ENCODE results near the gene TMEM14A.
"Not testable (repeated sequence)": the region's sequence is repeated elsewhere in the genome, so short reads cannot be mapped to it uniquely, and the experiment has no call there.

The TMEM14A gene

GRCh38 chr6:52706001-52706400 lies 35.1 kb downstream of the TMEM14A start:
- H3K4me3 ChIP-seq (ENCODE audit: low read depth, low read length): no peak overlapping the region
- no peak for TF ChIP-seq CTCF (conservative IDR thresholded peaks at IDR 0.05; ENCODE audit: low read depth, low read length)
- no peak for DNase-seq (ENCODE audit: low read depth)

- H3K4me3 ChIP-seq (ENCODE audit: low read depth, low read length): no peak overlapping the region
- DNase-seq (ENCODE audit: low read depth): no peak
- TF ChIP-seq CTCF (conservative IDR thresholded peaks at IDR 0.05; ENCODE audit: low read depth, low read length): no peak
These were observed 37.2 kb downstream of the TMEM14A start for GRCh38 chr6:52707963-52708680.

GRCh38 chr6:52712136-52712535 lies 41.2 kb downstream of the TMEM14A start:
- no peak overlapping the region for H3K4me3 ChIP-seq (ENCODE audit: low read depth, low read length)
- peak; percentile 2 for DNase-seq (ENCODE audit: low read depth)
- TF ChIP-seq CTCF (conservative IDR thresholded peaks at IDR 0.05; ENCODE audit: low read depth, low read length): no peak

GRCh38 chr6:52714761-52715160 lies 43.8 kb downstream of the TMEM14A start:
- DNase-seq (ENCODE audit: low read depth); H3K4me3 ChIP-seq (ENCODE audit: low read depth, low read length): not testable (repeated sequence)

- H3K4me3 ChIP-seq (ENCODE audit: low read depth, low read length): no peak overlapping the region
- DNase-seq (ENCODE audit: low read depth): peak; percentile 8
- TF ChIP-seq CTCF (conservative IDR thresholded peaks at IDR 0.05; ENCODE audit: low read depth, low read length): no peak
These were observed 47.6 kb downstream of the TMEM14A start for GRCh38 chr6:52718550-52718949.

GRCh38 chr6:52720321-52720720 lies 49.4 kb downstream of the TMEM14A start:
- TF ChIP-seq CTCF (conservative IDR thresholded peaks at IDR 0.05; ENCODE audit: low read depth, low read length): no peak
- no peak overlapping the region for H3K4me3 ChIP-seq (ENCODE audit: low read depth, low read length)
- DNase-seq (ENCODE audit: low read depth): no peak

GRCh38 chr6:52724042-52724405 lies 53.1 kb downstream of the TMEM14A start:
- no peak overlapping the region for H3K4me3 ChIP-seq (ENCODE audit: low read depth, low read length)
- peak; percentile 19 for DNase-seq (ENCODE audit: low read depth)
- no peak for TF ChIP-seq CTCF (conservative IDR thresholded peaks at IDR 0.05; ENCODE audit: low read depth, low read length)

All from choroid plexus epithelial cell (primary cell).